ENCODE results near the gene TCF25. TPM values are rescaled to one million over a fixed set of nuclear protein-coding genes. Genes with fewer than 3 reads are reported as not detected.

TCF25 gene
- total RNA-seq, 4 donors from 2014 or later: 60.3 to 221 (median 126) TPM

DNA sequence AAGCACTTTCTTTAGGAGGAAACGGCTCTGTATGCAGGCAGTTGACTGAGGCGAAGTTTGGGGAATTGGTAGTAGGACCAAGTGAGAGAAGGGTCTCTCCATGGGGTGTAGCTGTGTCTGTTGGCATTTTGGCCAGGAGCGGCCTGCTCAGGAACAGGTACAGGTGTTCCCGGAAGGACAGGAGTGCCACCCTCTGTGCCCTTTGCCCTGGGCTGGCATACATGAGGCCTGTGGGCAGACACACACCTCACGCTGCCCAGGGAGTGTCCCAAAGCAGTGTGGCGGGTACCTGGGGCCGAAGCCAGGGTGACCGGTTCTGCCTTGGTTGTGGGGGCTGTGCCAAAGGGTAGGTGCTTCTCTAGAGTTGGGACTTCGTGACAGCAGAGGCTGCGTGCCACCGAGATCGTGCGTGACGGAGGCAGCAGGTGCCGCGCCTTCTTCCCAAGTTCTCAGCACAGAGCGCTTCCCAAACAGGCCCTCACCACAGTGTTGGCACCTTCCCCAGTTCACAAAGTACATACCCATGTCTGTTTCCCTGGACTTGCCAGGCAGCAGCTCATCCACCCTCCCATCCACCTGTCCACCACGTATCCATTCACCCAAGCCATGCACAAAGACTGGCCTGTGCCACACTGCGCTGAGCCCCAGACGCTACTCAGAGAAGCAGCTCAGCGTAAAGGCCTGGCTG lies 19.9 kb upstream of the TCF25 start:
- no peak overlapping the region for H3K27ac ChIP-seq
- intact Hi-C loops (cut with DNase I; ENCODE audit: low total_unique reads): no loop called here
- H3K36me3 ChIP-seq: no peaks in the 10 kb centered on the region
- no peak for DNase-seq
- no peaks in the 10 kb centered on the region for H3K27me3 ChIP-seq
- no peak for TF ChIP-seq CTCF (IDR thresholded peaks at IDR 0.05)
- TF ChIP-seq POLR2A (IDR thresholded peaks at IDR 0.05): no peak
- no peaks in the 10 kb centered on the region for H3K9me3 ChIP-seq
- no peaks in the 10 kb centered on the region for H3K4me1 ChIP-seq
- H3K4me3 ChIP-seq: no peak overlapping the region

DNA sequence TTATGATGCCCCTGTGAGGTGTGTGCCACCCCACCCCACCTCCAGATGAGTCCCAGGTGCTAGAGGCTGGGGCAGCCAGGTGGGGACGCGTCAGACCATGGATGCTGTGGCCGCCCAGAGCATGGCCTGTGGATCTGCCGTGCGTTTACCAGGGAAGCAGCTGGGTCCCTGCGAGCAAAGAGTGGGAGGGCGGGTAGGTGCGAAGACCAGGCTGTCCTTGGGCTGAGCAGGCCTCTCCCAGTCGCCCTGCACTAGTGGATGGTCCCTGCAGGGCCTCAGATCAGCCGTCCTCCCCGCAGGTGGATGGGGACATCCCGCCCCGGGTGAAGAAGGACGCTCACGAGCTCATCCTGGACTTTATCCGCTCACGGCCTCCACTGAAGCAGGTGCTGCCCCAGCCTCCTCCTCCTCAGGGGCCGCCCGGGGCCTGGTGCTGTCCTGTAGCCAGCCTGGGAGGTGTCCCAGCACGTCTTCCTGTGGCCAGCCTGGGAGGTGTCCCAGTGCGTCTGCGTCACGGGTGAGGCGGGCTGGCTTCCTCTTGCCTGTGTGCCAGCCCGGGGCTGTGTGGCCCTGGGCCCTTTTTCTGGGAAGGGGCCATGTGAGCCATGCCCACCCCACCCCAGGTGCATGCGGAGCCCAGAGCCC lies 18.0 kb upstream of the TCF25 start:
- no peaks in the 10 kb centered on the region for H3K4me1 ChIP-seq
- no peak overlapping the region for H3K4me3 ChIP-seq
- no peak for DNase-seq

DNA sequence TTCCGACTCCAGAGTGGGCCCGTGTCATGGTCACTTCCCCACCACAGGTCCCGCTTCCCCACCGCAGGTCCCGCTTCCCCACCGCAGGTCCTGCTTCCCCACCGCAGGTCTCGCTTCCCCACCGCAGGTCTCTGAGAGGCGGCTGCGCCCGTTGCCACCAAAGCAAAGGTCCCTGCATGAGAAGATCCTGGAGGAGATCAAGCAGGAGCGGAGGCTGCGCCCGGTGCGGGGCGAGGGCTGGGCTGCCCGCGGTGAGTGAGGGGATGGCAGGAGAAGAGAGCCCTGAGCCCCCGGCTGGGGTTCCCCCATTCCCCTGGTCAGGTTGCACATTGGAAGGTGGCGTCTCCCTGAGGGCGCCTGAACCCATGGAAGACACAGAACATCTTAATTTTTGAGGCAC lies 17.4 kb upstream of the TCF25 start:
- no peak overlapping the region for H3K27ac ChIP-seq
- TF ChIP-seq POLR2A (IDR thresholded peaks at IDR 0.05) (no peak), CTCF (IDR thresholded peaks at IDR 0.05) (no peak)
- no peaks in the 10 kb centered on the region for H3K27me3 ChIP-seq
- H3K4me3 ChIP-seq: no peak overlapping the region
- no peaks in the 10 kb centered on the region for H3K9me3 ChIP-seq
- H3K4me1 ChIP-seq: no peaks in the 10 kb centered on the region
- H3K36me3 ChIP-seq: no peaks in the 10 kb centered on the region
- DNase-seq: no peak
- intact Hi-C loops (cut with DNase I; ENCODE audit: low total_unique reads): no loop called here

More for the DNA sequence above, 18.0 kb upstream of the TCF25 start:
- intact Hi-C loops (cut with DNase I; ENCODE audit: low total_unique reads): no loop called here
- no peaks in the 10 kb centered on the region for H3K36me3 ChIP-seq
- no peaks in the 10 kb centered on the region for H3K27me3 ChIP-seq
- no peak overlapping the region for H3K27ac ChIP-seq
- TF ChIP-seq CTCF (IDR thresholded peaks at IDR 0.05): no peak
- H3K9me3 ChIP-seq: no peaks in the 10 kb centered on the region

GRCh38 chr16:89858973-89859614 lies 14.3 kb upstream of the TCF25 start:
- H3K27me3 ChIP-seq: no peaks in the 10 kb centered on the region
- TF ChIP-seq CTCF (IDR thresholded peaks at IDR 0.05) (no peak), POLR2A (IDR thresholded peaks at IDR 0.05) (no peak)
- H3K4me3 ChIP-seq: no peak overlapping the region
- intact Hi-C loops (cut with DNase I; ENCODE audit: low total_unique reads): no loop called here
- no peaks in the 10 kb centered on the region for H3K36me3 ChIP-seq
- DNase-seq: no peak
- no peak overlapping the region for H3K27ac ChIP-seq
- no peaks in the 10 kb centered on the region for H3K9me3 ChIP-seq
- H3K4me1 ChIP-seq: no peaks in the 10 kb centered on the region

GRCh38 chr16:89859615-89860007 lies 13.8 kb upstream of the TCF25 start:
- TF ChIP-seq CTCF (IDR thresholded peaks at IDR 0.05) (no peak), POLR2A (IDR thresholded peaks at IDR 0.05) (no peak)
- Histone ChIP-seq H3K36me3 (no peaks in the 10 kb centered on the region), H3K9me3 (no peaks in the 10 kb centered on the region), H3K27ac (no peak overlapping the region), H3K4me1 (no peaks in the 10 kb centered on the region), H3K27me3 (no peaks in the 10 kb centered on the region), H3K4me3 (no peak overlapping the region)
- intact Hi-C loops (cut with DNase I; ENCODE audit: low total_unique reads): no loop called here
- DNase-seq: no peak

Data from uterus (tissue), 4 donors.